Measurements from ENCODE around the gene LRP1B. TPM values are rescaled to one million over a fixed set of nuclear protein-coding genes. Genes with fewer than 3 reads are reported as not detected.

Gene LRP1B
- total RNA-seq, 1 experiment from 2014 or later: 0.52 TPM

- Mint-ChIP-seq H3K4me3 (no peak overlapping the region), H3K36me3 (peaks cover 2% of the 10 kb centered on the region; the same call in 1 of the 2 replicates), H3K27me3 (ENCODE audit: low read depth) (no peaks in the 10 kb centered on the region), H3K27ac (no peak overlapping the region), H3K9me3 (peaks cover 8% of the 10 kb centered on the region), H3K4me1 (no peaks in the 10 kb centered on the region)
- CTCF ChIA-PET: no interaction called here
- TF ChIP-seq NFE2L1 (CRISPR knock-in tag; IDR thresholded peaks at IDR 0.05) (no peak), TEAD4 (CRISPR knock-in tag; IDR thresholded peaks at IDR 0.05) (no peak), FOXK1 (CRISPR knock-in tag; IDR thresholded peaks at IDR 0.05) (no peak), E2F4 (CRISPR knock-in tag; IDR thresholded peaks at IDR 0.05; ENCODE audit: borderline replicate concordance, low read depth) (no peak), ZNF532 (CRISPR knock-in tag; IDR thresholded peaks at IDR 0.05; ENCODE audit: borderline replicate concordance) (no peak), FOXP4 (CRISPR knock-in tag; IDR thresholded peaks at IDR 0.05) (no peak), TCF7 (CRISPR knock-in tag; IDR thresholded peaks at IDR 0.05; ENCODE audit: low read depth) (no peak), ZMAT4 (CRISPR knock-in tag; IDR thresholded peaks at IDR 0.05) (no peak)
- ATAC-seq (no peak), DNase-seq (ENCODE audit: low spot score) (no peak)
- POLR2A ChIA-PET: no interaction called here
Measured at GRCh38 chr2:141125432-141125831, 1005.4 kb downstream of the LRP1B start.

- TF ChIP-seq AR (CRISPR knock-in tag; IDR thresholded peaks at IDR 0.05) (no peak), RELA (CRISPR knock-in tag; IDR thresholded peaks at IDR 0.05; ENCODE audit: borderline replicate concordance) (no peak), TCF7 (CRISPR knock-in tag; IDR thresholded peaks at IDR 0.05; ENCODE audit: low read depth) (no peak), ETV6 (CRISPR knock-in tag; IDR thresholded peaks at IDR 0.05) (no peak), E2F1 (CRISPR knock-in tag; IDR thresholded peaks at IDR 0.05) (no peak)
Measured at GRCh38 chr2:141118836-141119235, 1012.0 kb downstream of the LRP1B start.

More at GRCh38 chr2:141118836-141119235, 1012.0 kb downstream of the LRP1B start:
- Mint-ChIP-seq H3K36me3 (peaks cover 4% of the 10 kb centered on the region; the same call in 1 of the 2 replicates), H3K4me1 (peaks cover 17% of the 10 kb centered on the region), H3K4me3 (no peak overlapping the region), H3K27me3 (ENCODE audit: low read depth) (no peaks in the 10 kb centered on the region), H3K27ac (no peak overlapping the region), H3K9me3 (peaks cover 11% of the 10 kb centered on the region)
- DNase-seq (ENCODE audit: low spot score) (no peak), ATAC-seq (no peak)
- CTCF ChIA-PET: no interaction called here
- POLR2A ChIA-PET: no interaction called here

Data from WTC11 (cell line).